HCT116 (cell line): Measurements from ENCODE around the gene IFI27L2.

Source experiments
- CEBPB ChIP-seq: IDR thresholded peaks from 2 replicates; pipeline ENCODE4 v1.6.1; 2012; ENCODE audit warnings: low read depth
- EZH2 ChIP-seq: fragments of 200-600 bp; sonication (generic); IDR thresholded peaks from 2 replicates; pipeline ENCODE4 v1.6.1; 2017; ENCODE audit warnings: antibody characterized with exemption, mixed run types
- EZH2phosphoT487 ChIP-seq: fragments of 200-600 bp; IDR thresholded peaks from 2 replicates; pipeline ENCODE4 v1.6.1; 2018; ENCODE audit warnings: antibody characterized with exemption, borderline replicate concordance
- FOSL1 ChIP-seq: IDR thresholded peaks from 2 replicates; pipeline ENCODE4 v1.6.1; 2012; ENCODE audit warnings: low read depth
- POLR2A ChIP-seq: IDR thresholded peaks from 2 replicates; pipeline ENCODE4 v1.7.0; 2011; ENCODE audit warnings: borderline replicate concordance; ENCODE audit not compliant: insufficient read depth, insufficient read length; ENCODE audit errors: extremely low read depth
- POLR2AphosphoS5 ChIP-seq: IDR thresholded peaks from 2 replicates; pipeline ENCODE4 v1.6.1; 2011; ENCODE audit warnings: mild to moderate bottlenecking, low read depth, low read length, moderate library complexity
- SIN3A ChIP-seq: IDR thresholded peaks from 2 replicates; pipeline ENCODE4 v1.6.1; 2012; ENCODE audit warnings: low read depth
- ZFX ChIP-seq: fragments of 450-650 bp; IDR thresholded peaks from 2 replicates; pipeline ENCODE4 v1.6.1; 2017
- ZNF274 ChIP-seq: fragments of 200-500 bp; sonication (Bioruptor generic); IDR thresholded peaks from 2 replicates; pipeline ENCODE4 v1.6.1; 2014; ENCODE audit warnings: mild to moderate bottlenecking, low read depth, low read length, inconsistent platforms
- TF ChIP-seq, protein P1 (sequence below), 3 experiments: fragments of 200-600 bp in 1 of 3; sonication (generic) in 1 of 3; IDR thresholded peaks in 2 of 3; conservative IDR thresholded peaks in 1 of 3; 2 replicates each; pipeline ENCODE4 v1.5.1; 2012 to 2017; ENCODE audit warnings: low read depth in 2 of 3, low read length in 2 of 3, antibody characterized with exemption in 1 of 3, borderline replicate concordance in 1 of 3, control low read depth in 1 of 3, mild to moderate bottlenecking in 1 of 3, mixed read lengths in 1 of 3, mixed run types in 1 of 3, moderate library complexity in 1 of 3; ENCODE audit not compliant: insufficient read depth in 1 of 3
- TF ChIP-seq, protein P2 (sequence below): IDR thresholded peaks from 2 replicates; pipeline ENCODE4 v1.6.1; 2012; ENCODE audit warnings: low read depth
- TF ChIP-seq, protein P3 (sequence below): IDR thresholded peaks from 2 replicates; pipeline ENCODE4 v1.6.1; 2012
- TF ChIP-seq, protein P4 (sequence below): IDR thresholded peaks from 2 replicates; pipeline ENCODE4 v1.6.1; 2012
- TF ChIP-seq, protein P5 (sequence below): IDR thresholded peaks from 2 replicates; pipeline ENCODE4 v1.6.1; 2011; ENCODE audit warnings: mild to moderate bottlenecking, low read length, moderate library complexity; ENCODE audit not compliant: insufficient replicate concordance; ENCODE audit errors: extremely low read depth

DNA sequence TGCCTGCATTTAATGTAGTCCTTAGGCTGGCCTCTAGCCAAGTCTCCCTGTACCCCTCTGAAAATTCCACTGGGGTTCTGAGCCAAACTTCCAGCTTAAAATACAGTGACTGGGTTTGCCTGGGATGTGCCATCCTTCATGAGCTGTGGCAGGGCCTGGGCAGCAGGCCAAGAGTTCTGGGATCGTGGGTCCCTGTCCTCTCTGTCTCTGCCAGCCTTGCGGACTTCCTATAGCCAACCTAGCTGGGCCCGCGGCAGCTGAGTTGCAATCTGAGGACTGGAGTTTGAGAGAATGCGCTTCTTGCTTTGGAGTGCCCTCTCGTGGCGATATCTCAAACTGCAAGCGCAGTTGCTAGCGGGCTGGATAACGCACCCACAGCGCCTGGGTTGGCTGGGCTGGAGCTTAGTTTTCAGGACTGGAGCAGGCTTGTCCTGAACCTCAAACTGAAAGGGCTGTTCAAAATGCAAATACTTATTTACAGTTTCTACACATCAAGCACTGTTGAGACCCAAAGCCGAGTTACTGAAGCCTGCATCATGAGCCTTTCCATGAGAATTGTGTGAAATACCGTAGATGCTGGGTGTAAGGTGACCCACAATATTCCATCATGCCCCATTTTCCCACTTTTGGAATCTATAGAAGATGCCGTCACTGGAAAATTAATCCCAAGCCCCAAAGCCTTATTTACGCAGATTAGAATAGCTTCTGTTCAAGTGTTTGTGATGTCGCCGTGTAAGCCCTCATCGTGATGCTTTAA lies 7.3 kb upstream of the IFI27L2 start:
- TF ChIP-seq EZH2phosphoT487 (no peak), POLR2A (no peak), CEBPB (no peak), POLR2AphosphoS5 (no peak), ZNF274 (no peak), ZFX (no peak), FOSL1 (no peak), EZH2 (no peak), SIN3A (no peak)
- TF ChIP-seq, protein P1, sequence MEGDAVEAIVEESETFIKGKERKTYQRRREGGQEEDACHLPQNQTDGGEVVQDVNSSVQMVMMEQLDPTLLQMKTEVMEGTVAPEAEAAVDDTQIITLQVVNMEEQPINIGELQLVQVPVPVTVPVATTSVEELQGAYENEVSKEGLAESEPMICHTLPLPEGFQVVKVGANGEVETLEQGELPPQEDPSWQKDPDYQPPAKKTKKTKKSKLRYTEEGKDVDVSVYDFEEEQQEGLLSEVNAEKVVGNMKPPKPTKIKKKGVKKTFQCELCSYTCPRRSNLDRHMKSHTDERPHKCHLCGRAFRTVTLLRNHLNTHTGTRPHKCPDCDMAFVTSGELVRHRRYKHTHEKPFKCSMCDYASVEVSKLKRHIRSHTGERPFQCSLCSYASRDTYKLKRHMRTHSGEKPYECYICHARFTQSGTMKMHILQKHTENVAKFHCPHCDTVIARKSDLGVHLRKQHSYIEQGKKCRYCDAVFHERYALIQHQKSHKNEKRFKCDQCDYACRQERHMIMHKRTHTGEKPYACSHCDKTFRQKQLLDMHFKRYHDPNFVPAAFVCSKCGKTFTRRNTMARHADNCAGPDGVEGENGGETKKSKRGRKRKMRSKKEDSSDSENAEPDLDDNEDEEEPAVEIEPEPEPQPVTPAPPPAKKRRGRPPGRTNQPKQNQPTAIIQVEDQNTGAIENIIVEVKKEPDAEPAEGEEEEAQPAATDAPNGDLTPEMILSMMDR (IDR thresholded peaks at IDR 0.05 in 2 of 3, conservative IDR thresholded peaks at IDR 0.05 in 1 of 3; ENCODE audit: borderline replicate concordance in 1 of 3, insufficient read depth in 1 of 3, low read depth in 2 of 3, low read length in 2 of 3) = peak; percentile 92 to 96 (median 94)
- TF ChIP-seq, protein P2, sequence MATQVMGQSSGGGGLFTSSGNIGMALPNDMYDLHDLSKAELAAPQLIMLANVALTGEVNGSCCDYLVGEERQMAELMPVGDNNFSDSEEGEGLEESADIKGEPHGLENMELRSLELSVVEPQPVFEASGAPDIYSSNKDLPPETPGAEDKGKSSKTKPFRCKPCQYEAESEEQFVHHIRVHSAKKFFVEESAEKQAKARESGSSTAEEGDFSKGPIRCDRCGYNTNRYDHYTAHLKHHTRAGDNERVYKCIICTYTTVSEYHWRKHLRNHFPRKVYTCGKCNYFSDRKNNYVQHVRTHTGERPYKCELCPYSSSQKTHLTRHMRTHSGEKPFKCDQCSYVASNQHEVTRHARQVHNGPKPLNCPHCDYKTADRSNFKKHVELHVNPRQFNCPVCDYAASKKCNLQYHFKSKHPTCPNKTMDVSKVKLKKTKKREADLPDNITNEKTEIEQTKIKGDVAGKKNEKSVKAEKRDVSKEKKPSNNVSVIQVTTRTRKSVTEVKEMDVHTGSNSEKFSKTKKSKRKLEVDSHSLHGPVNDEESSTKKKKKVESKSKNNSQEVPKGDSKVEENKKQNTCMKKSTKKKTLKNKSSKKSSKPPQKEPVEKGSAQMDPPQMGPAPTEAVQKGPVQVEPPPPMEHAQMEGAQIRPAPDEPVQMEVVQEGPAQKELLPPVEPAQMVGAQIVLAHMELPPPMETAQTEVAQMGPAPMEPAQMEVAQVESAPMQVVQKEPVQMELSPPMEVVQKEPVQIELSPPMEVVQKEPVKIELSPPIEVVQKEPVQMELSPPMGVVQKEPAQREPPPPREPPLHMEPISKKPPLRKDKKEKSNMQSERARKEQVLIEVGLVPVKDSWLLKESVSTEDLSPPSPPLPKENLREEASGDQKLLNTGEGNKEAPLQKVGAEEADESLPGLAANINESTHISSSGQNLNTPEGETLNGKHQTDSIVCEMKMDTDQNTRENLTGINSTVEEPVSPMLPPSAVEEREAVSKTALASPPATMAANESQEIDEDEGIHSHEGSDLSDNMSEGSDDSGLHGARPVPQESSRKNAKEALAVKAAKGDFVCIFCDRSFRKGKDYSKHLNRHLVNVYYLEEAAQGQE = no peak
- TF ChIP-seq, protein P3, sequence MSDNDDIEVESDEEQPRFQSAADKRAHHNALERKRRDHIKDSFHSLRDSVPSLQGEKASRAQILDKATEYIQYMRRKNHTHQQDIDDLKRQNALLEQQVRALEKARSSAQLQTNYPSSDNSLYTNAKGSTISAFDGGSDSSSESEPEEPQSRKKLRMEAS = no peak
- TF ChIP-seq, protein P4, sequence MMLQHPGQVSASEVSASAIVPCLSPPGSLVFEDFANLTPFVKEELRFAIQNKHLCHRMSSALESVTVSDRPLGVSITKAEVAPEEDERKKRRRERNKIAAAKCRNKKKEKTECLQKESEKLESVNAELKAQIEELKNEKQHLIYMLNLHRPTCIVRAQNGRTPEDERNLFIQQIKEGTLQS = no peak
- TF ChIP-seq, protein P5, sequence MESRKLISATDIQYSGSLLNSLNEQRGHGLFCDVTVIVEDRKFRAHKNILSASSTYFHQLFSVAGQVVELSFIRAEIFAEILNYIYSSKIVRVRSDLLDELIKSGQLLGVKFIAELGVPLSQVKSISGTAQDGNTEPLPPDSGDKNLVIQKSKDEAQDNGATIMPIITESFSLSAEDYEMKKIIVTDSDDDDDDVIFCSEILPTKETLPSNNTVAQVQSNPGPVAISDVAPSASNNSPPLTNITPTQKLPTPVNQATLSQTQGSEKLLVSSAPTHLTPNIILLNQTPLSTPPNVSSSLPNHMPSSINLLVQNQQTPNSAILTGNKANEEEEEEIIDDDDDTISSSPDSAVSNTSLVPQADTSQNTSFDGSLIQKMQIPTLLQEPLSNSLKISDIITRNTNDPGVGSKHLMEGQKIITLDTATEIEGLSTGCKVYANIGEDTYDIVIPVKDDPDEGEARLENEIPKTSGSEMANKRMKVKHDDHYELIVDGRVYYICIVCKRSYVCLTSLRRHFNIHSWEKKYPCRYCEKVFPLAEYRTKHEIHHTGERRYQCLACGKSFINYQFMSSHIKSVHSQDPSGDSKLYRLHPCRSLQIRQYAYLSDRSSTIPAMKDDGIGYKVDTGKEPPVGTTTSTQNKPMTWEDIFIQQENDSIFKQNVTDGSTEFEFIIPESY = no peak
